HCT116 (cell line): ENCODE results near the gene RAD23A.

Experiments used
- CTCF ChIP-seq, 3 experiments: fragments of 200-600 bp in 1 of 3; sonication (generic) in 1 of 3; IDR thresholded peaks in 2 of 3; conservative IDR thresholded peaks in 1 of 3; 2 replicates each; pipeline ENCODE4 v1.5.1; 2012 to 2017; ENCODE audit warnings: low read depth in 2 of 3, low read length in 2 of 3, antibody characterized with exemption in 1 of 3, borderline replicate concordance in 1 of 3, control low read depth in 1 of 3, mild to moderate bottlenecking in 1 of 3, mixed read lengths in 1 of 3, mixed run types in 1 of 3, moderate library complexity in 1 of 3; ENCODE audit not compliant: insufficient read depth in 1 of 3
- SP1 ChIP-seq: IDR thresholded peaks from 2 replicates; pipeline ENCODE4 v1.6.1; 2012; ENCODE audit warnings: low read depth

GRCh38 chr19:12952488-12953137 lies 7.0 kb downstream of the RAD23A start:
- TF ChIP-seq SP1, result no peak
- TF ChIP-seq CTCF (IDR thresholded peaks at IDR 0.05 in 2 of 3, conservative IDR thresholded peaks at IDR 0.05 in 1 of 3; ENCODE audit: borderline replicate concordance in 1 of 3, insufficient read depth in 1 of 3, low read depth in 2 of 3, low read length in 2 of 3), result no peak
